ENCODE results near the gene UBE3A. TPM values are rescaled to one million over a fixed set of nuclear protein-coding genes. Genes with fewer than 3 reads are reported as not detected.
"Not testable (repeated sequence)": the region's sequence is repeated elsewhere in the genome, so short reads cannot be mapped to it uniquely, and the experiment has no call there.

Gene UBE3A
- 100 to 1,000 TPM in 2 of 4 donors, 10 to 100 TPM in 2; 82.6 to 112 (median 94.6) TPM for polyA plus RNA-seq (ENCODE audit: insufficient read length in 4 of 4)

GRCh38 chr15:25438601-25439368 is at the start of gene UBE3A:
TSS of gene UBE3A (minus strand) at chr15:25439024. CDS start at chr15:25409107, 29,917 bp downstream.
- peak; percentile 75 to 88 (median 85) for DNase-seq (ENCODE audit: low read depth in 4 of 4, low spot score in 2 of 4)

- no peak for DNase-seq (ENCODE audit: low read depth in 4 of 4, low spot score in 2 of 4)
Observed at GRCh38 chr15:25487226-25487884, 48.5 kb upstream of the UBE3A start.

- no peak for DNase-seq (ENCODE audit: low read depth in 4 of 4, low spot score in 2 of 4)
Observed at GRCh38 chr15:25486051-25486450, 47.2 kb upstream of the UBE3A start.

- peak in 3 of 4 donors; percentile 19 to 34 (median 28) for DNase-seq (ENCODE audit: low read depth in 4 of 4, low spot score in 2 of 4)
Observed at GRCh38 chr15:25481208-25481859, 42.5 kb upstream of the UBE3A start.

GRCh38 chr15:25478313-25478712 is 39.5 kb upstream of the UBE3A start:
- no peak for DNase-seq (ENCODE audit: low read depth in 4 of 4, low spot score in 2 of 4)

- DNase-seq (ENCODE audit: low read depth in 4 of 4, low spot score in 2 of 4): no peak
Observed at GRCh38 chr15:25477816-25478215, 39.0 kb upstream of the UBE3A start.

GRCh38 chr15:25474251-25474650 is 35.4 kb upstream of the UBE3A start:
- no peak for DNase-seq (ENCODE audit: low read depth in 4 of 4, low spot score in 2 of 4)

GRCh38 chr15:25470230-25470629 is 31.4 kb upstream of the UBE3A start:
- no peak for DNase-seq (ENCODE audit: low read depth in 4 of 4, low spot score in 2 of 4)

GRCh38 chr15:25469377-25469776 is 30.6 kb upstream of the UBE3A start:
- DNase-seq (ENCODE audit: low read depth in 4 of 4, low spot score in 2 of 4): no peak

- no peak for DNase-seq (ENCODE audit: low read depth in 4 of 4, low spot score in 2 of 4)
Observed at GRCh38 chr15:25468611-25469010, 29.8 kb upstream of the UBE3A start.

GRCh38 chr15:25465835-25466234 is 27.0 kb upstream of the UBE3A start:
- no peak for DNase-seq (ENCODE audit: low read depth in 4 of 4, low spot score in 2 of 4)

- DNase-seq (ENCODE audit: low read depth in 4 of 4, low spot score in 2 of 4): no peak
Observed at GRCh38 chr15:25464784-25465183, 26.0 kb upstream of the UBE3A start.

- DNase-seq (ENCODE audit: low read depth in 4 of 4, low spot score in 2 of 4): no peak
Observed at GRCh38 chr15:25464383-25464782, 25.6 kb upstream of the UBE3A start.

GRCh38 chr15:25456196-25456595 is 17.4 kb upstream of the UBE3A start:
- DNase-seq (ENCODE audit: low read depth in 4 of 4, low spot score in 2 of 4): no peak

- no peak for DNase-seq (ENCODE audit: low read depth in 4 of 4, low spot score in 2 of 4)
Observed at GRCh38 chr15:25455226-25455625, 16.4 kb upstream of the UBE3A start.

- DNase-seq (ENCODE audit: low read depth in 4 of 4, low spot score in 2 of 4): no peak
Observed at GRCh38 chr15:25454771-25455170, 15.9 kb upstream of the UBE3A start.

GRCh38 chr15:25453246-25453645 is 14.4 kb upstream of the UBE3A start:
- not testable (repeated sequence) for DNase-seq (ENCODE audit: low read depth in 4 of 4, low spot score in 2 of 4)

- DNase-seq (ENCODE audit: low read depth in 4 of 4, low spot score in 2 of 4): no peak
Observed at GRCh38 chr15:25451501-25451900, 12.7 kb upstream of the UBE3A start.

- no peak for DNase-seq (ENCODE audit: low read depth in 4 of 4, low spot score in 2 of 4)
Observed at GRCh38 chr15:25450163-25450562, 11.3 kb upstream of the UBE3A start.

- DNase-seq (ENCODE audit: low read depth in 4 of 4, low spot score in 2 of 4): no peak
Observed at GRCh38 chr15:25446076-25446475, 7.3 kb upstream of the UBE3A start.

GRCh38 chr15:25445412-25445811 is 6.6 kb upstream of the UBE3A start:
- no peak for DNase-seq (ENCODE audit: low read depth in 4 of 4, low spot score in 2 of 4)

All from left renal cortex interstitium (tissue), 4 donors.